SK-N-SH (cell line): ENCODE results near the gene TMEM98. TPM values are rescaled to one million over a fixed set of nuclear protein-coding genes. Genes with fewer than 3 reads are reported as not detected.

Source experiments
- CTCF ChIA-PET: fragments of 300-600, 350-600 bp; formaldehyde crosslinking; extraction: SDS; loops from one replicate; lab custom pipeline; 2021; lab: Yijun Ruan, JAX
- POLR2A ChIA-PET: fragments of 350-600 bp; sonication (Branson Sonifier 250); formaldehyde crosslinking; extraction: SDS; loops from one replicate; lab custom pipeline; 2020; ENCODE audit warnings: antibody characterized with exemption, inconsistent platforms; lab: Yijun Ruan, JAX
- DNase-seq: peaks from one replicate; pipeline ENCODE4 v3.0.0; 2012
- H2AFZ ChIP-seq: fragments of 200-600 bp; sonication (generic); 2 replicates; pipeline ENCODE4 v1.8.1; 2016; ENCODE audit warnings: antibody characterized with exemption, mild to moderate bottlenecking, low read depth
- H3F3A ChIP-seq: fragments of 200-600 bp; sonication (generic); replicated peaks from 2 replicates; pipeline ENCODE3; 2016; ENCODE audit warnings: antibody characterized with exemption, mild to moderate bottlenecking; ENCODE audit not compliant: insufficient read depth
- H3K27ac ChIP-seq, 2 experiments: fragments of 200-500 bp in 1 of 2; fragments of 200-600 bp in 1 of 2; sonication (Bioruptor generic) in 1 of 2; sonication (generic), shearing (Covaris generic) in 1 of 2; 2 replicates each; pipeline versions ENCODE4 v1.5.1 to v1.6.1; 2014 to 2016; ENCODE audit warnings: low read depth in 2 of 2, inconsistent platforms in 1 of 2, low read length in 1 of 2, mild to moderate bottlenecking in 1 of 2, mixed read lengths in 1 of 2
- H3K27me3 ChIP-seq: fragments of 200-600 bp; sonication (generic), shearing (Covaris generic); 2 replicates; pipeline ENCODE4 v1.6.1; 2016; ENCODE audit warnings: mixed run types; ENCODE audit not compliant: insufficient read depth
- H3K36me3 ChIP-seq, 2 experiments: fragments of 200-500 bp in 1 of 2; fragments of 200-600 bp in 1 of 2; sonication (Bioruptor generic) in 1 of 2; sonication (generic) in 1 of 2; replicated peaks in 1 of 2; 2 replicates each; pipeline versions ENCODE3 to v1.5.1; 2014 to 2016; ENCODE audit warnings: low read length in 1 of 2, mild to moderate bottlenecking in 1 of 2; ENCODE audit not compliant: insufficient read depth in 2 of 2, control insufficient read depth in 1 of 2
- H3K4me1 ChIP-seq, 2 experiments: fragments of 200-500 bp in 1 of 2; fragments of 200-600 bp in 1 of 2; sonication (Bioruptor generic) in 1 of 2; sonication (generic), shearing (Covaris generic) in 1 of 2; 2 replicates each; pipeline versions ENCODE4 v1.5.1 to v1.6.1; 2014 to 2016; ENCODE audit warnings: low read depth in 1 of 2, low read length in 1 of 2, mixed run types in 1 of 2; ENCODE audit not compliant: insufficient read depth in 2 of 2, control insufficient read depth in 1 of 2
- H3K4me2 ChIP-seq: fragments of 200-600 bp; sonication (generic), shearing (Covaris generic); 2 replicates; pipeline ENCODE4 v1.6.1; 2017; ENCODE audit warnings: mixed run types
- H3K4me3 ChIP-seq, 2 experiments: fragments of 200-500 bp in 1 of 2; fragments of 200-600 bp in 1 of 2; sonication (Bioruptor generic) in 1 of 2; sonication (generic), shearing (Covaris generic) in 1 of 2; 2 replicates each; pipeline versions ENCODE4 v1.5.1 to v1.8.1; 2014 to 2016; ENCODE audit warnings: low read depth in 2 of 2, inconsistent platforms in 1 of 2, low read length in 1 of 2, mild to moderate bottlenecking in 1 of 2, mixed read lengths in 1 of 2, moderate library complexity in 1 of 2
- H3K79me2 ChIP-seq: fragments of 200-600 bp; sonication (generic); 2 replicates; pipeline ENCODE4 v1.8.1; 2017; ENCODE audit warnings: mild to moderate bottlenecking; ENCODE audit not compliant: insufficient read depth
- H3K9ac ChIP-seq: fragments of 200-600 bp; sonication (generic); 2 replicates; pipeline ENCODE4 v1.6.1; 2017; ENCODE audit warnings: mixed run types
- H3K9me2 ChIP-seq: fragments of 200-600 bp; sonication (generic); 2 replicates; pipeline ENCODE4 v1.6.1; 2017; ENCODE audit warnings: mixed run types
- H3K9me3 ChIP-seq: fragments of 200-600 bp; sonication (generic); 2 replicates; pipeline ENCODE4 v1.6.1; 2017; ENCODE audit warnings: mixed run types, mild to moderate bottlenecking, moderate library complexity
- H4K20me1 ChIP-seq: fragments of 200-600 bp; sonication (generic); 2 replicates; pipeline ENCODE4 v1.6.1; 2017; ENCODE audit warnings: mild to moderate bottlenecking, mixed run types; ENCODE audit not compliant: insufficient read depth
- ELF1 ChIP-seq: IDR thresholded peaks from 2 replicates; pipeline ENCODE4 v1.4.0; 2012
- EP300 ChIP-seq, 2 experiments: IDR thresholded peaks; 2 replicates each; pipeline versions ENCODE4 v1.4.0 to v1.6.1; 2012; ENCODE audit warnings: borderline replicate concordance in 1 of 2, low read depth in 1 of 2, low read length in 1 of 2
- EZH2phosphoT487 ChIP-seq: fragments of 200-600 bp; sonication (generic); IDR thresholded peaks from 2 replicates; pipeline ENCODE4 v1.6.1; 2017; ENCODE audit warnings: low read depth, mixed run types, mild to moderate bottlenecking, antibody characterized with exemption, moderate library complexity, borderline replicate concordance
- FOXM1 ChIP-seq: IDR thresholded peaks from 2 replicates; pipeline ENCODE4 v1.4.0; 2012; ENCODE audit warnings: low read depth, mild to moderate bottlenecking
- GABPA ChIP-seq: IDR thresholded peaks from 2 replicates; pipeline ENCODE4 v1.4.0; 2012; ENCODE audit warnings: low read depth, mild to moderate bottlenecking
- IRF3 ChIP-seq: fragments of 150-350 bp; IDR thresholded peaks from 2 replicates; pipeline ENCODE4 v1.6.1; 2016; ENCODE audit warnings: mild to moderate bottlenecking, low read depth, low read length
- JUND ChIP-seq: IDR thresholded peaks from 2 replicates; pipeline ENCODE4 v1.4.0; 2012
- MXI1 ChIP-seq: IDR thresholded peaks from 2 replicates; pipeline ENCODE4 v1.6.1; 2012; ENCODE audit warnings: mild to moderate bottlenecking, low read depth, low read length, improper control_type of control experiment
- NFIC ChIP-seq: IDR thresholded peaks from 2 replicates; pipeline ENCODE4 v1.4.0; 2012; ENCODE audit warnings: borderline replicate concordance
- POLR2AphosphoS5 ChIP-seq: IDR thresholded peaks from 2 replicates; pipeline ENCODE4 v1.6.1; 2012; ENCODE audit warnings: low read depth, low read length
- RAD21 ChIP-seq: IDR thresholded peaks from 2 replicates; pipeline ENCODE4 v1.6.1; 2012; ENCODE audit warnings: mild to moderate bottlenecking, low read length
- RFX5 ChIP-seq: IDR thresholded peaks from 2 replicates; pipeline ENCODE4 v1.6.1; 2012; ENCODE audit warnings: mild to moderate bottlenecking, improper control_type of control experiment, low read length
- RXRA ChIP-seq: IDR thresholded peaks from 2 replicates; pipeline ENCODE4 v1.4.0; 2012; ENCODE audit warnings: low read depth, mild to moderate bottlenecking, borderline replicate concordance
- SIN3A ChIP-seq: IDR thresholded peaks from 2 replicates; pipeline ENCODE4 v1.6.1; 2012; ENCODE audit warnings: low read depth, mild to moderate bottlenecking, low read length, moderate library complexity, borderline replicate concordance
- SMC3 ChIP-seq: IDR thresholded peaks from 2 replicates; pipeline ENCODE4 v1.6.1; 2012; ENCODE audit warnings: low read depth, low read length, improper control_type of control experiment
- TCF12 ChIP-seq: IDR thresholded peaks from 2 replicates; pipeline ENCODE4 v1.4.0; 2012
- TEAD4 ChIP-seq: IDR thresholded peaks from 2 replicates; pipeline ENCODE4 v1.4.0; 2012; ENCODE audit warnings: mild to moderate bottlenecking, borderline replicate concordance; ENCODE audit not compliant: insufficient read depth
- USF1 ChIP-seq: IDR thresholded peaks from 2 replicates; pipeline ENCODE4 v1.4.0; 2012; ENCODE audit warnings: low read depth, borderline replicate concordance
- WGBS: methylation state at CpG from one replicate; pipeline ENCODE4 v1.1.6; 2017; ENCODE audit warnings: low lambda C conversion rate; 5-methylcytosine and 5-hydroxymethylcytosine counted together
- polyA plus RNA-seq, 3 experiments: library from polyadenylated mRNA; depleted of rRNA; stranded (reverse); fragments of >200 nt; gene quantifications; 2 replicates each; pipeline ENCODE4 v1.2.3, GENCODE V29; 2012
- TF ChIP-seq, protein P1 (sequence below): IDR thresholded peaks from 2 replicates; pipeline ENCODE4 v1.4.0; 2012; ENCODE audit warnings: low read depth

TMEM98 gene
- polyA plus RNA-seq, 1 of the 3 experiments (the other 2 are of a cell fraction) = 196 TPM

GRCh38 chr17:32913593-32913992 lies 14.4 kb upstream of the TMEM98 start:
- no peaks in the 10 kb centered on the region for H3K9me2 ChIP-seq
- ChIA-PET POLR2A (no interaction called here), CTCF (interaction anchor here (1.7 to 5.2 kb wide), 2 partner anchors 25 to 130 kb away, joined by 6 to 35 read pairs; no protein-coding TSS in a partner anchor)
- no peaks in the 10 kb centered on the region; a peak in 1 of 4 replicates for H3K4me1 ChIP-seq
- H3F3A ChIP-seq = no peaks in the 10 kb centered on the region
- H2AFZ ChIP-seq = no peak overlapping the region
- no peaks in the 10 kb centered on the region for H4K20me1 ChIP-seq
- WGBS = 75% methylated on average over 7 of the region's 7 CpGs
- no peaks in the 10 kb centered on the region for H3K79me2 ChIP-seq
- H3K27me3 ChIP-seq = no peaks in the 10 kb centered on the region
- H3K4me3 ChIP-seq = no peak overlapping the region
- H3K36me3 ChIP-seq = no peaks in the 10 kb centered on the region
- TF ChIP-seq SIN3A (no peak), EZH2phosphoT487 (no peak), POLR2AphosphoS5 (no peak), IRF3 (no peak), USF1 (no peak)
- TF ChIP-seq, all 33 proteins: peak for 0
- no peak for DNase-seq
- Histone ChIP-seq H3K9ac (no peak overlapping the region), H3K4me2 (no peak overlapping the region), H3K9me3 (no peaks in the 10 kb centered on the region), H3K27ac (no peak overlapping the region)

GRCh38 chr17:32914181-32914580 lies 13.8 kb upstream of the TMEM98 start:
- H3K4me2 ChIP-seq = no peak overlapping the region

More at GRCh38 chr17:32914181-32914580, 13.8 kb upstream of the TMEM98 start:
- H3K4me3 ChIP-seq = no peak overlapping the region
- no peaks in the 10 kb centered on the region for H3F3A ChIP-seq
- WGBS = 53% methylated on average over 3 of the region's 3 CpGs
- DNase-seq = no peak
- H3K9me3 ChIP-seq = no peaks in the 10 kb centered on the region
- H3K27ac ChIP-seq = no peak overlapping the region
- CTCF ChIA-PET = interaction anchor here (0.6 to 5.2 kb wide), 3 partner anchors 24 to 131 kb away, joined by 3 to 35 read pairs (median 6); no protein-coding TSS in a partner anchor
- no peaks in the 10 kb centered on the region for H3K36me3 ChIP-seq
- no peak overlapping the region for H2AFZ ChIP-seq
- H3K79me2 ChIP-seq = no peaks in the 10 kb centered on the region
- TF ChIP-seq NFIC = no peak
- no peak for TF ChIP-seq RXRA
- no peak for TF ChIP-seq MXI1
- no peak for TF ChIP-seq JUND
- TF ChIP-seq EZH2phosphoT487 = no peak
- TF ChIP-seq GABPA = no peak
- no peak for TF ChIP-seq RFX5
- TF ChIP-seq EP300 (IDR thresholded peaks at IDR 0.05; ENCODE audit: borderline replicate concordance in 1 of 2, low read depth in 1 of 2, low read length in 1 of 2) = no peak
- no peak for TF ChIP-seq TCF12
- no peak for TF ChIP-seq RAD21
- no peak for TF ChIP-seq SIN3A
- TF ChIP-seq, protein P1, sequence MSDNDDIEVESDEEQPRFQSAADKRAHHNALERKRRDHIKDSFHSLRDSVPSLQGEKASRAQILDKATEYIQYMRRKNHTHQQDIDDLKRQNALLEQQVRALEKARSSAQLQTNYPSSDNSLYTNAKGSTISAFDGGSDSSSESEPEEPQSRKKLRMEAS = no peak
- no peak for TF ChIP-seq ELF1
- TF ChIP-seq SMC3 = no peak
- no peak for TF ChIP-seq FOXM1
- no peak for TF ChIP-seq TEAD4
- TF ChIP-seq, all 33 proteins: peak for 0
- Histone ChIP-seq H4K20me1 (no peaks in the 10 kb centered on the region), H3K4me1 (no peaks in the 10 kb centered on the region; a peak in 1 of 4 replicates), H3K27me3 (no peaks in the 10 kb centered on the region), H3K9me2 (no peaks in the 10 kb centered on the region), H3K9ac (no peak overlapping the region)
- POLR2A ChIA-PET = no interaction called here
